GM21381 (cell line): ENCODE measurements around the gene CAMK1D.

Experiments used
- ATAC-seq: cut with Tn5 transposase; IDR thresholded peaks from one replicate; pipeline ENCODE4 v1.9.1; 2021; ENCODE audit warnings: mild to moderate bottlenecking, moderate library complexity; ENCODE audit not compliant: unreplicated experiment

CAMK1D gene

GRCh38 chr10:12369982-12370381 is 20.6 kb downstream of the CAMK1D start:
- no peak for ATAC-seq

GRCh38 chr10:12372846-12373245 is 23.5 kb downstream of the CAMK1D start:
- no peak for ATAC-seq

- no peak for ATAC-seq
These were observed 25.7 kb downstream of the CAMK1D start for GRCh38 chr10:12375076-12375504.

GRCh38 chr10:12376211-12376610 is 26.9 kb downstream of the CAMK1D start:
- no peak for ATAC-seq

- no peak for ATAC-seq
These were observed 28.4 kb downstream of the CAMK1D start for GRCh38 chr10:12377658-12378290.

- ATAC-seq = no peak
These were observed 31.7 kb downstream of the CAMK1D start for GRCh38 chr10:12380999-12381398.

GRCh38 chr10:12381536-12382156 is 32.3 kb downstream of the CAMK1D start:
- ATAC-seq = no peak

GRCh38 chr10:12382157-12382548 is 32.8 kb downstream of the CAMK1D start:
- no peak for ATAC-seq

GRCh38 chr10:12382956-12383531 is 33.7 kb downstream of the CAMK1D start:
- ATAC-seq = no peak

GRCh38 chr10:12384906-12385305 is 35.6 kb downstream of the CAMK1D start:
- ATAC-seq = no peak

- ATAC-seq = no peak
These were observed 38.3 kb downstream of the CAMK1D start for GRCh38 chr10:12387561-12388210.

- ATAC-seq = no peak
These were observed 39.3 kb downstream of the CAMK1D start for GRCh38 chr10:12388671-12389070.

- ATAC-seq = no peak
These were observed 39.9 kb downstream of the CAMK1D start for GRCh38 chr10:12389154-12389734.

- no peak for ATAC-seq
These were observed 41.4 kb downstream of the CAMK1D start for GRCh38 chr10:12390733-12391132.

- no peak for ATAC-seq
These were observed 41.9 kb downstream of the CAMK1D start for GRCh38 chr10:12391206-12391605.

GRCh38 chr10:12393831-12394230 is 44.5 kb downstream of the CAMK1D start:
- ATAC-seq = no peak

GRCh38 chr10:12394241-12395033 is 45.1 kb downstream of the CAMK1D start:
- no peak for ATAC-seq

- no peak for ATAC-seq
These were observed 46.7 kb downstream of the CAMK1D start for GRCh38 chr10:12396093-12396492.

GRCh38 chr10:12396567-12396966 is 47.2 kb downstream of the CAMK1D start:
- ATAC-seq = no peak

- ATAC-seq = no peak
These were observed 48.0 kb downstream of the CAMK1D start for GRCh38 chr10:12397147-12397896.
